ENCODE measurements around the gene GAL.

The GAL gene

GRCh38 chr11:68649851-68650555 is 34.3 kb upstream of the GAL start:
- no peak for TF ChIP-seq CTCF (IDR thresholded peaks at IDR 0.05; ENCODE audit: extremely low read depth, insufficient read depth, missing control alignments)
- in situ Hi-C loops (cut with MboI; ENCODE audit: low pct_unique_long_range_greater_than_20kb, low sequenced_read_pairs, unreplicated experiment) = no loop called here
- DNase-seq (ENCODE audit: low spot score) = no peak

GRCh38 chr11:68650801-68651200 is 33.5 kb upstream of the GAL start:
- in situ Hi-C loops (cut with MboI; ENCODE audit: low pct_unique_long_range_greater_than_20kb, low sequenced_read_pairs, unreplicated experiment) = no loop called here
- no peak for DNase-seq (ENCODE audit: low spot score)
- no peak for TF ChIP-seq CTCF (IDR thresholded peaks at IDR 0.05; ENCODE audit: extremely low read depth, insufficient read depth, missing control alignments)

GRCh38 chr11:68651208-68651984 is 32.9 kb upstream of the GAL start:
- TF ChIP-seq CTCF (IDR thresholded peaks at IDR 0.05; ENCODE audit: extremely low read depth, insufficient read depth, missing control alignments) = no peak
- in situ Hi-C loops (cut with MboI; ENCODE audit: low pct_unique_long_range_greater_than_20kb, low sequenced_read_pairs, unreplicated experiment) = no loop called here
- DNase-seq (ENCODE audit: low spot score) = no peak

- DNase-seq (ENCODE audit: low spot score) = no peak
- no peak for TF ChIP-seq CTCF (IDR thresholded peaks at IDR 0.05; ENCODE audit: extremely low read depth, insufficient read depth, missing control alignments)
- in situ Hi-C loops (cut with MboI; ENCODE audit: low pct_unique_long_range_greater_than_20kb, low sequenced_read_pairs, unreplicated experiment) = no loop called here
Measured at GRCh38 chr11:68651985-68652682, 32.2 kb upstream of the GAL start.

GRCh38 chr11:68652683-68653156 is 31.6 kb upstream of the GAL start:
- in situ Hi-C loops (cut with MboI; ENCODE audit: low pct_unique_long_range_greater_than_20kb, low sequenced_read_pairs, unreplicated experiment) = no loop called here
- DNase-seq (ENCODE audit: low spot score) = no peak
- no peak for TF ChIP-seq CTCF (IDR thresholded peaks at IDR 0.05; ENCODE audit: extremely low read depth, insufficient read depth, missing control alignments)
